A549 (cell line): ENCODE results near the gene DDX49. TPM values are rescaled to one million over a fixed set of nuclear protein-coding genes. Genes with fewer than 3 reads are reported as not detected.
"Not testable (repeated sequence)": the region's sequence is repeated elsewhere in the genome, so short reads cannot be mapped to it uniquely, and the experiment has no call there.

Experiments used
- ATAC-seq, 2 experiments: fragments of 200-7000 bp in 1 of 2; fragments of >200 bp in 1 of 2; cut with Nextera tagmentation in 1 of 2; cut with Tn5 transposase in 1 of 2; 3 replicates each; pipeline versions ENCODE4 v1.8.0 to v1.9.1; 2018 to 2020; ENCODE audit warnings: mild to moderate bottlenecking in 1 of 2, moderate library complexity in 1 of 2
- CTCF ChIA-PET: fragments of 300-600 bp; sonication (Branson Sonifier 250); formaldehyde crosslinking; extraction: SDS; loops from one replicate; lab custom pipeline; 2021; ENCODE audit warnings: antibody characterized with exemption, inconsistent platforms; lab: Yijun Ruan, JAX
- POLR2A ChIA-PET: fragments of 350-600 bp; formaldehyde crosslinking; extraction: SDS; loops from one replicate; lab custom pipeline; 2021; ENCODE audit warnings: antibody characterized with exemption, inconsistent platforms; lab: Yijun Ruan, JAX
- DNase-seq, 2 experiments: peaks; one replicate each; pipeline versions ENCODE4 v3.0.0 to v3.0.0-alpha.2; 2011 to 2016; ENCODE audit warnings: low read depth in 1 of 2, low spot score in 1 of 2
- FAIRE-seq: peaks from 2 replicates; lab custom pipeline; 2011; peaks lifted over from hg19 to GRCh38; lab: Jason Lieb, UNC
- H3K27ac ChIP-seq, 2 experiments: fragments of >200 bp; sonication (Bioruptor Twin); formaldehyde crosslinking; 3 replicates each; pipeline ENCODE4 v1.5.1; 2016 to 2017
- H3K4me1 ChIP-seq: fragments of >200 bp; sonication (Bioruptor Twin); formaldehyde crosslinking; 3 replicates; pipeline ENCODE4 v1.6.1; 2016
- H3K4me2 ChIP-seq: fragments of >200 bp; sonication (Bioruptor Twin); formaldehyde crosslinking; 3 replicates; pipeline ENCODE4 v1.6.1; 2016
- H3K4me3 ChIP-seq: fragments of >200 bp; sonication (Bioruptor Twin); formaldehyde crosslinking; 3 replicates; pipeline ENCODE4 v1.5.1; 2016
- H3K9me3 ChIP-seq: fragments of >200 bp; sonication (Bioruptor Twin); formaldehyde crosslinking; 3 replicates; pipeline ENCODE4 v1.6.1; 2016
- ATOH8 ChIP-seq: fragments of 250-450 bp; sonication (Bioruptor Pico); IDR thresholded peaks from 2 replicates; pipeline ENCODE4 v1.5.0; 2020; ENCODE audit warnings: low read depth, mild to moderate bottlenecking, moderate library complexity
- BHLHE40 ChIP-seq: IDR thresholded peaks from 2 replicates; pipeline ENCODE4 v1.6.1; 2012; ENCODE audit warnings: low read depth, low read length, inconsistent platforms
- CBX2 ChIP-seq: fragments of 200-600 bp; sonication (generic); IDR thresholded peaks from 2 replicates; pipeline ENCODE4 v1.6.1; 2016; ENCODE audit warnings: low read depth, mild to moderate bottlenecking, borderline replicate concordance
- CTCF ChIP-seq: fragments of >200 bp; sonication (Bioruptor Twin); formaldehyde crosslinking; IDR thresholded peaks from 3 replicates; pipeline ENCODE4 v1.5.1; 2016
- ESRRA ChIP-seq: fragments of 150-350 bp; IDR thresholded peaks from 2 replicates; pipeline ENCODE4 v1.6.1; 2014; ENCODE audit warnings: mild to moderate bottlenecking, low read length, borderline replicate concordance
- FOXS1 ChIP-seq: fragments of 250-450 bp; sonication (Bioruptor Pico); IDR thresholded peaks from 2 replicates; pipeline ENCODE4 v1.5.0; 2020; ENCODE audit warnings: mild to moderate bottlenecking, moderate library complexity
- HDAC2 ChIP-seq: fragments of 200-600 bp; sonication (generic); IDR thresholded peaks from 2 replicates; pipeline ENCODE4 v1.6.1; 2016
- HEYL ChIP-seq: fragments of 250-450 bp; sonication (Bioruptor Pico); IDR thresholded peaks from 2 replicates; pipeline ENCODE4 v1.8.0; 2021; ENCODE audit warnings: mild to moderate bottlenecking, moderate library complexity
- HMGXB4 ChIP-seq: fragments of 250-450 bp; sonication (Bioruptor Pico); IDR thresholded peaks from 2 replicates; pipeline ENCODE4 v1.5.0; 2021; ENCODE audit warnings: mild to moderate bottlenecking, moderate library complexity, borderline replicate concordance
- HOXA7 ChIP-seq: fragments of 250-450 bp; sonication (Bioruptor Pico); IDR thresholded peaks from 2 replicates; pipeline ENCODE4 v1.5.0; 2020; ENCODE audit warnings: mild to moderate bottlenecking, moderate library complexity
- HOXB5 ChIP-seq: fragments of 250-450 bp; sonication (Bioruptor Pico); IDR thresholded peaks from 2 replicates; pipeline ENCODE4 v1.5.0; 2020; ENCODE audit warnings: mild to moderate bottlenecking, moderate library complexity
- JUNB ChIP-seq: fragments of >200 bp; sonication (Bioruptor Twin); formaldehyde crosslinking; IDR thresholded peaks from 2 replicates; pipeline ENCODE4 v1.6.1; 2016
- KDM1A ChIP-seq: fragments of 200-600 bp; sonication (generic); IDR thresholded peaks from 2 replicates; pipeline ENCODE4 v1.6.1; 2016; ENCODE audit warnings: low read depth, mild to moderate bottlenecking
- KDM5A ChIP-seq: fragments of 200-600 bp; sonication (generic); IDR thresholded peaks from 2 replicates; pipeline ENCODE4 v1.6.1; 2016; ENCODE audit warnings: antibody characterized with exemption, mild to moderate bottlenecking
- PHF8 ChIP-seq: fragments of 200-600 bp; sonication (generic); IDR thresholded peaks from 2 replicates; pipeline ENCODE4 v1.6.1; 2016; ENCODE audit warnings: low read depth, mild to moderate bottlenecking, antibody characterized with exemption, moderate library complexity, borderline replicate concordance
- POLR2A ChIP-seq: IDR thresholded peaks from 2 replicates; pipeline ENCODE4 v1.6.1; 2012; ENCODE audit warnings: mild to moderate bottlenecking, low read length
- RAD21 ChIP-seq, 2 experiments: fragments of >200 bp in 1 of 2; sonication (Bioruptor Twin) in 1 of 2; formaldehyde crosslinking in 1 of 2; IDR thresholded peaks in 1 of 2; conservative IDR thresholded peaks in 1 of 2; 2 replicates in 1 of 2; 3 replicates in 1 of 2; pipeline ENCODE4 v1.6.1; 2012 to 2018; ENCODE audit warnings: inconsistent platforms in 1 of 2
- RNF2 ChIP-seq: fragments of 200-600 bp; sonication (generic); IDR thresholded peaks from 2 replicates; pipeline ENCODE4 v1.6.1; 2016; ENCODE audit warnings: low read depth, mild to moderate bottlenecking, antibody characterized with exemption, moderate library complexity, borderline replicate concordance
- SMC3 ChIP-seq: fragments of >200 bp; sonication (Bioruptor Twin); formaldehyde crosslinking; IDR thresholded peaks from 3 replicates; pipeline ENCODE4 v1.6.1; 2018; ENCODE audit warnings: inconsistent platforms
- TP53 ChIP-seq: fragments of 250-450 bp; sonication (Bioruptor Pico); IDR thresholded peaks from 2 replicates; pipeline ENCODE4 v1.5.0; 2021; ENCODE audit warnings: mild to moderate bottlenecking, moderate library complexity
- WGBS: methylation state at CpG from one replicate; pipeline ENCODE4 v1.1.6; 2017; ENCODE audit errors: missing lambda C conversion rate; 5-methylcytosine and 5-hydroxymethylcytosine counted together
- polyA plus RNA-seq, 4 experiments: library from polyadenylated mRNA; depleted of rRNA in 3 of 4; stranded (reverse); fragments of >200 nt; fragmentation: RNase III in 1 of 4; extraction: RNeasy Plus Mini Kit Qiagen cat#74134 plus additional on column Dnase treatment in 1 of 4; gene quantifications; 2 replicates in 3 of 4; 3 replicates in 1 of 4; pipeline ENCODE4 v1.2.3, GENCODE V29; 2011 to 2017
- TF ChIP-seq, protein P1 (sequence below): IDR thresholded peaks from 2 replicates; pipeline ENCODE4 v1.6.1; 2012

Gene DDX49
- polyA plus RNA-seq, 2 of the 4 experiments (the other 2 are of a cell fraction), result 23.4 to 31.5 TPM

DNA sequence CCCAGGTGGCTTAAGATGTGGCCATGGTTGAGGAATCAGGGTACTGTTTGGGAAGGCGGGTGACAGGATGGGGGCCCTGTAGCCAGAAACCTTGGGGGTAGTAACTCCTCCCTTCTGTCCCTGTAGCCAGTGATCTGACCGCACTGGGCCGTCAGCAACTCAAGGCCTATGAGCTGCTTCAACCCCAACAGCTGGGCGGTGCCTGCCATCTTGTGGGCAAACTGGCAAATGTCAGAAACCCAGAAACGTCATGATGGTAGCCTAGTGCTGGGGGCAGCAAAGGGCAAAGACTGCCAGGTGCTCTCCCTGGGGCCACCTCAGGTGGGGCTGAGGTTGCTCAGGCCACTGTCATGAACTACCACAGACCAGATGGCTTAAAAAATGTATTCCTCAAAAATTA, 3.9 kb upstream of the DDX49 start:
- H3K27ac ChIP-seq, result no peak overlapping the region
- no peak overlapping the region for H3K4me3 ChIP-seq
- POLR2A ChIA-PET, result no interaction called here
- no peak for TF ChIP-seq JUNB
- TF ChIP-seq TP53, result no peak
- peak; percentile 48 to 67 for TF ChIP-seq RAD21 (conservative IDR thresholded peaks at IDR 0.05 in 1 of 2, IDR thresholded peaks at IDR 0.05 in 1 of 2)
- TF ChIP-seq CTCF, result peak; percentile 37; the same call in 2 of the 3 replicates
- no peak for TF ChIP-seq CBX2
- TF ChIP-seq ESRRA, result no peak
- TF ChIP-seq RNF2, result no peak
- peak; percentile 21; the same call in 1 of the 3 replicates for TF ChIP-seq SMC3
- TF ChIP-seq, all 56 proteins: peak for 3
- FAIRE-seq (no peak), ATAC-seq (peak in 1 of 2 experiments; percentile 27; a peak in 2 of 6 replicates), DNase-seq (peak in 1 of 2 experiments; percentile 68)
- 83% methylated on average over 1 of the region's 5 CpGs for WGBS
- H3K4me2 ChIP-seq, result no peak overlapping the region
- H3K9me3 ChIP-seq, result no peaks in the 10 kb centered on the region
- H3K4me1 ChIP-seq, result peaks cover 7% of the 10 kb centered on the region; the same call in 1 of the 3 replicates
- CTCF ChIA-PET, result interaction anchor here (1.0 to 1.5 kb wide), 5 partner anchors 12 to 77 kb away, joined by 3 to 4 read pairs (median 3); no protein-coding TSS in a partner anchor

DNA sequence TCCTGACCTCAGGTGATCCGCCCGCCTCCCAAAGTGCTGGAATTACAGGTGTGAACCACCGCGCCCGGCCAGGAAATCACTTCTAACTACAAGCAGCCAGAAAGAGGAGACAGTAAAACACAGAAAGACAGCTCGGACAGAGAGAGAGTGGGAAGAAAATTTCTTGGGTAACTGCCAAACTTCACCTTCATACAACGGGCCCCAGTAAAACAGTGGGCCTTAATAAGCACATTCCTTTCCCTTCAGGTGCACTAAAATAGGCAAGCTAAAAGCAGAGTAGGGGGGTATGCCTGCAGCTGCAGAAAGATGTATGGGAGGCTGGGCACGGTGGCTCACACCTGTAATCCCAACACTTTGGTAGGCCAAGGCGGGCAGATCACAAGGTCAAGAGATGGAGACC, 1.9 kb upstream of the DDX49 start:
- peak overlapping the region; percentile 85 for H3K4me2 ChIP-seq
- H3K27ac ChIP-seq, ATAC-seq, H3K4me3 ChIP-seq, FAIRE-seq, DNase-seq, H3K9me3 ChIP-seq, H3K4me1 ChIP-seq: not testable (repeated sequence)
- WGBS, result 95% methylated on average over 9 of the region's 9 CpGs
- ChIA-PET CTCF (interaction anchor here (1.1 to 2.7 kb wide), 4 partner anchors 23 to 78 kb away, joined by 3 to 28 read pairs (median 6); no protein-coding TSS in a partner anchor), POLR2A (interaction anchor here (0.7 kb wide), 1 partner anchor 8 kb away, joined by 3 read pairs; no protein-coding TSS in a partner anchor)

- 1% methylated on average over 15 of the region's 15 CpGs for WGBS
- Histone ChIP-seq H3K4me2 (peak overlapping the region; percentile 99), H3K27ac (peak overlapping the region; percentile 77 to 88)
- FAIRE-seq, result no peak
- no peak for DNase-seq
- POLR2A ChIA-PET, result interaction anchor here (0.5 to 1.3 kb wide), 8 partner anchors 20 to 438 kb away, joined by 3 to 5 read pairs (median 4); partner anchors contain the start of genes CERS1 and UPF1
- 0 out of 6 replicates have a peak, but pooled peaks of 1 of the 2 experiments have one; percentile 4 for ATAC-seq
- TF ChIP-seq KDM5A, result peak; percentile 40; the same call in 1 of the 2 replicates
- TF ChIP-seq HEYL (CRISPR knock-in tag), result no peak
- 0 out of 2 replicates have a peak, but pooled peaks have one; percentile 46 for TF ChIP-seq PHF8
- TF ChIP-seq, all 56 proteins: peak for 2
- H3K9me3 ChIP-seq, result no peaks in the 10 kb centered on the region
- peak overlapping the region; percentile 91 for H3K4me3 ChIP-seq
- H3K4me1 ChIP-seq, result peaks cover 8% of the 10 kb centered on the region; the same call in 1 of the 3 replicates
- CTCF ChIA-PET, result interaction anchor here (1.2 to 2.7 kb wide), 2 partner anchors 24 to 67 kb away, joined by 3 to 28 read pairs; no protein-coding TSS in a partner anchor
These were observed 342 bp downstream of the DDX49 start for GRCh38 chr19:18919900-18920214.

GRCh38 chr19:18920400-18920799, 885 bp downstream of the DDX49 start:
- Histone ChIP-seq H3K4me2 (peak overlapping the region; percentile 99), H3K4me3 (peak overlapping the region; percentile 91), H3K27ac (peak overlapping the region; percentile 77 to 88), H3K9me3 (no peaks in the 10 kb centered on the region), H3K4me1 (peaks cover 8% of the 10 kb centered on the region; the same call in 1 of the 3 replicates)
- DNase-seq (no peak), FAIRE-seq (no peak), ATAC-seq (no peak)
- ChIA-PET CTCF (interaction anchor here (0.7 to 2.3 kb wide), 3 partner anchors 13 to 66 kb away, joined by 3 to 8 read pairs (median 3); no protein-coding TSS in a partner anchor), POLR2A (no interaction called here)
- TF ChIP-seq BHLHE40 (no peak), CTCF (no peak), ESRRA (no peak), KDM1A (no peak), ATOH8 (CRISPR knock-in tag) (no peak), CBX2 (no peak), FOXS1 (CRISPR knock-in tag) (no peak), POLR2A (no peak), HDAC2 (no peak), HOXA7 (CRISPR knock-in tag) (no peak), HMGXB4 (CRISPR knock-in tag) (no peak), PHF8 (no peak), HOXB5 (CRISPR knock-in tag) (no peak)
- TF ChIP-seq, protein P1, sequence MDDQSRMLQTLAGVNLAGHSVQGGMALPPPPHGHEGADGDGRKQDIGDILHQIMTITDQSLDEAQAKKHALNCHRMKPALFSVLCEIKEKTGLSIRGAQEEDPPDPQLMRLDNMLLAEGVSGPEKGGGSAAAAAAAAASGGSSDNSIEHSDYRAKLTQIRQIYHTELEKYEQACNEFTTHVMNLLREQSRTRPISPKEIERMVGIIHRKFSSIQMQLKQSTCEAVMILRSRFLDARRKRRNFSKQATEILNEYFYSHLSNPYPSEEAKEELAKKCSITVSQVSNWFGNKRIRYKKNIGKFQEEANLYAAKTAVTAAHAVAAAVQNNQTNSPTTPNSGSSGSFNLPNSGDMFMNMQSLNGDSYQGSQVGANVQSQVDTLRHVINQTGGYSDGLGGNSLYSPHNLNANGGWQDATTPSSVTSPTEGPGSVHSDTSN, result no peak
- 32% methylated on average over 8 of the region's 9 CpGs for WGBS
